Vagina (tissue), 2 donors: ENCODE data around the gene CDK15. TPM values are rescaled to one million over a fixed set of nuclear protein-coding genes. Genes with fewer than 3 reads are reported as not detected.

Source experiments
- DNase-seq, 2 donors: peaks; one replicate each; pipeline ENCODE4 v3.0.0-alpha.2; 2017; ENCODE audit errors: extremely low spot score in 2 of 2
- H3K27ac ChIP-seq: fragments of 200-600 bp; sonication (generic); one replicate; pipeline ENCODE4 v1.5.1; 2019
- H3K27me3 ChIP-seq: fragments of 200-600 bp; sonication (generic); one replicate; pipeline ENCODE4 v1.5.1; 2019
- H3K36me3 ChIP-seq, 2 donors: fragments of 200-600 bp; sonication (generic); one replicate each; pipeline ENCODE4 v1.5.1; 2017 to 2019
- H3K4me1 ChIP-seq: fragments of 200-600 bp; sonication (generic); one replicate; pipeline ENCODE4 v1.5.1; 2019
- H3K4me3 ChIP-seq, 2 donors: fragments of 200-600 bp; sonication (generic); 1 replicate in 1 of 2; 2 replicates in 1 of 2; pipeline ENCODE4 v1.5.1; 2016 to 2019
- H3K9me3 ChIP-seq: fragments of 200-600 bp; sonication (generic); one replicate; pipeline ENCODE4 v1.5.1; 2019
- CTCF ChIP-seq, 3 experiments: fragments of 450-650 bp in 2 of 3; fragments of 200-600 bp in 1 of 3; sonication (generic) in 1 of 3; IDR thresholded peaks; one replicate each; pipeline ENCODE4 v1.5.1; 2017 to 2019; ENCODE audit warnings: antibody characterized with exemption in 3 of 3, mild to moderate bottlenecking in 2 of 3, moderate library complexity in 2 of 3
- POLR2A ChIP-seq, 2 donors: fragments of 450-650 bp; IDR thresholded peaks; one replicate each; pipeline ENCODE4 v1.6.1; 2017; ENCODE audit warnings: antibody characterized with exemption in 2 of 2, mild to moderate bottlenecking in 2 of 2, moderate library complexity in 2 of 2
- POLR2AphosphoS5 ChIP-seq, 2 donors: sonication (generic); formaldehyde crosslinking; IDR thresholded peaks; one replicate each; pipeline ENCODE4 v1.9.0; 2017; ENCODE audit warnings: antibody characterized with exemption in 2 of 2, mild to moderate bottlenecking in 2 of 2, low read depth in 1 of 2; ENCODE audit not compliant: insufficient read depth in 1 of 2
- intact Hi-C: fragments of 100-400 bp; cut with DNase I; formaldehyde crosslinking; loops from one replicate; pipeline ENCODE4 v1.15.1; 2023
- total RNA-seq: library from RNA; depleted of rRNA; stranded (reverse); fragments of >200 nt; gene quantifications from one replicate; pipeline ENCODE4 v1.2.3, GENCODE V29; 2016

Gene CDK15
- total RNA-seq, 1 donor from 2014 or later: not detected

DNA sequence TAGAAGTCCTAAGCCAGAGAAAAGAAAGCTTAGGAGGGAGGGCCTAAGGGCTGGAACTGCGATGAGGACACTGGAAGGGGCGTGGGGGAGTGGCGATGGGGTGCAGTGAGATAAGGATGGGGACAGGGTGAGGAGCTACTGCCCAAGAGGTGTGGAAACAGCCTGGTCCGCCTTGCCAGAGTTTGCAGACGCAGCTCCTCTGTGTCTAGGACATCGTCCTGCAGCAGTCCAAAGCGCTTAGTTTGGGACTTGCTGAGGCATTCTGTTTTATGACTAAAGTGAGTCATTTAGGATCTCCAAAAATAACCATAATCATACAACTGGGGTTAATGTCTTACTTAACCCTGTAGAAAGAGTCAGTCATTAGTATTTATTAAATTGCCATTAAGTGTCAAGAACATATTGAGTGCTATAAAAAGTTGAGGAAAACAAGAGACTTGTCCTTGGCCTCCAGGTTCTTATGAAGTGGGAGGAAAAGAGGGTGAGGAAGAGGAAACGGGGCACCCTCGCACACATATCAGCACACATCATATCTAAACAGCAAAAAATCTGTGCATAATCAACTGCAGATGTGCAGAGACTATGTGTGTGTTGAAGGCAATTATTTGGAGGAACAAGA lies 74.8 kb downstream of the CDK15 start:
- H3K4me1 ChIP-seq: peaks cover 23% of the 10 kb centered on the region
- no peak overlapping the region for H3K4me3 ChIP-seq
- H3K27ac ChIP-seq: no peak overlapping the region
- no peaks in the 10 kb centered on the region for H3K9me3 ChIP-seq
- H3K27me3 ChIP-seq: no peaks in the 10 kb centered on the region
- no peaks in the 10 kb centered on the region for H3K36me3 ChIP-seq
- no peak for TF ChIP-seq POLR2AphosphoS5 (IDR thresholded peaks at IDR 0.05; ENCODE audit: insufficient read depth in 1 of 2, low read depth in 1 of 2)
- TF ChIP-seq CTCF (IDR thresholded peaks at IDR 0.05): no peak
- TF ChIP-seq POLR2A (IDR thresholded peaks at IDR 0.05): no peak
- no peak for DNase-seq
- intact Hi-C loops: loop anchor here (10.0 kb wide), 1 partner anchor 154 kb away; the partner anchor contains the start of gene FZD7

DNA sequence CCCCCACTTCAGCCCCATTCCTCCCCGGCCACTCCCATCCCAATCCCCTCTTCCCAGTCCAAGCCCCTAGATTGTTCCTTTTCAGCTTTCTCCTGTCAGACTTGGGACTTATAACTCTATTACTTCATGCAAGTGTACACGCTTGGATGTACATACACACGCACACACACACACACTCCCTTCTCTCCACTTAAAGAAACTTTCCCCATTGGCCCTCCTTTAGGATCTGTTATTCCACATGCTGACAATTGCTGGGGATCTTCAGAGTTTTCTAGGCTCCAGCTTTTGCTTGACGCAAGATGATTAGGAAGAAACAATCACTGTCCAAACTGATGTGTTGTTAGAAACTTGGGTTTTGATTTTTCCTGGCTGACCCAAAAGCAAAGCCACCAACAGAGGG lies 75.4 kb downstream of the CDK15 start:
- intact Hi-C loops: loop anchor here (10.0 kb wide), 1 partner anchor 153 kb away; the partner anchor contains the start of gene FZD7
- Histone ChIP-seq H3K27me3 (no peaks in the 10 kb centered on the region), H3K27ac (no peak overlapping the region), H3K36me3 (no peaks in the 10 kb centered on the region), H3K4me3 (no peak overlapping the region), H3K4me1 (peaks cover 23% of the 10 kb centered on the region), H3K9me3 (no peaks in the 10 kb centered on the region)
- DNase-seq: no peak
- TF ChIP-seq POLR2AphosphoS5 (IDR thresholded peaks at IDR 0.05; ENCODE audit: insufficient read depth in 1 of 2, low read depth in 1 of 2) (no peak), POLR2A (IDR thresholded peaks at IDR 0.05) (no peak), CTCF (IDR thresholded peaks at IDR 0.05) (no peak)

DNA sequence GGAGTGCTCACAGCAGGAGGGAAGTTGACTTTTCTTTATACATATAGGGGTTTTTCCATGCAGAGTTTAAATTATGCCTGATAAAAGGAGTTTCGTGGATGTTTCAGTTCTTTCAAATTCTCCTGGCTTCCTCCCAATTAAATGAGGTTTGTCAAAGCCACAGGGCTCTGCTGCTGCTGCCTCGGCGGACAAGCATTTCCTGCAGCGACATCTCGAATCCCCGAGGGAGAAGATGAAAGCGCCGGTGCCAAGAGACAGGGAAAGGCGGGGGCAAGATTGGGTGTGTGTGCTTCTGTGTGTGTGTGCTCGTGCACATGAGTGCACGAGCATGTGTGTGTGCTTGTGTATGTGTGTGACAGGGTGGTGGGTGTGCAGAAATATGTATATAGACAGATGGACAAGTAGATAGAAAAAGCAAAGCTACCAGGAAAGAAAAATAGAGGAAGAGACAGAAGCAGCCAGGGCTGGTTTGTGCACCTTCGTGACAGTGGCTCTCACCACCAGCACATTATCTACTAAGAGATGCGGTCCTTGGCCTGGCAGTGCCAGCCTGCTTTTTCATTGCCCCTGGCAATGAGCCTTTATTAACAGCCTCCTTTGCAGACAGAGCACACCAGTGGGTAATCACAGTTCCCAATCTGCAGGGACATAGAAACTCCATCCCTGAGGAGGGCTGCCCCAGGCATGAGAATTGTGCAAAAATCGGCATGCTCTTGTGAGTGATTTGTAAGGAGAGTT lies 76.2 kb downstream of the CDK15 start:
- no peak for TF ChIP-seq POLR2AphosphoS5 (IDR thresholded peaks at IDR 0.05; ENCODE audit: insufficient read depth in 1 of 2, low read depth in 1 of 2)
- TF ChIP-seq CTCF (IDR thresholded peaks at IDR 0.05): no peak
- TF ChIP-seq POLR2A (IDR thresholded peaks at IDR 0.05): no peak
- H3K4me3 ChIP-seq: no peak overlapping the region

DNA sequence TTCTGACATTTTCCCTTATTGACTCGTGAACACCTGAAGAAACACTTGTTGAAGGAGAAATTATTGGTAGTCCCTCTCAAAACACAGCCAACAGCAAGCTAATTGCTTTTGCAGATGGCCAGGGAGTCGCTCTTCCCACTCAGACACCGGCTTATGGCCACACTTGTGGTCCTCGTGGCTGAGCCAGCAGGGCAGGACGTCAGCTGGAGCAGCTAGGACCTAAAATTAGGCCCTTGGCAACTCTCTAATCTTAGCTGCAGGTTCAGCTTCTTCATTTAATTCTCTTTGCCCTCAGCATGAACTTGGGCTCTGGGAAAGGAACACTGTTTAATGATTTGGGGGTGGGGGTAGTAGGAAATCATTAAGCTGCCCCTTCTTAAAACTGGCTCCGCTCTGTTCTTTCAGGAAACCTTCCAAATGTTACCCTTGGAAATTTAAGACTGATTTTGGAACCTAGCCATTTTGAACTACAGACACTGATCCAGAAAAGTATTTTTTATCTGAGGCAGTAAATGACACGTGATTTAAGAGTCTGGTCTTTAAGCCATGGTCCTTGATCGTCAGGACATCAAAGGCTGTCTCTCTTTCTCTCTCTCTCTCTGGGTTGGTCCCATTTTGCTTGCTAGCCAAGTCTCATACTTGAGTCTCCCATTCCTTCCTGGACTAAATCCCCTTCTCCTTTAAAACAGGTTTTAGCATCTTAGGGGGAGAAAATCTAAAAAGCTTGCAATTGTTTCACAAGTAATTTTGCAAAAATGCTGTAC lies 77.5 kb downstream of the CDK15 start:
- no peaks in the 10 kb centered on the region for H3K36me3 ChIP-seq
- no peak overlapping the region for H3K4me3 ChIP-seq
- intact Hi-C loops: loop anchor here (10.0 kb wide), 1 partner anchor 151 kb away; the partner anchor contains the start of gene FZD7
- TF ChIP-seq POLR2A (IDR thresholded peaks at IDR 0.05): no peak
- no peak for TF ChIP-seq POLR2AphosphoS5 (IDR thresholded peaks at IDR 0.05; ENCODE audit: insufficient read depth in 1 of 2, low read depth in 1 of 2)
- TF ChIP-seq CTCF (IDR thresholded peaks at IDR 0.05): no peak
- H3K4me1 ChIP-seq: peaks cover 30% of the 10 kb centered on the region
- no peaks in the 10 kb centered on the region for H3K27me3 ChIP-seq
- no peaks in the 10 kb centered on the region for H3K9me3 ChIP-seq
- H3K27ac ChIP-seq: no peak overlapping the region
- DNase-seq: no peak

More for the DNA sequence above, 76.2 kb downstream of the CDK15 start:
- Histone ChIP-seq H3K4me1 (peaks cover 23% of the 10 kb centered on the region), H3K27me3 (no peaks in the 10 kb centered on the region), H3K27ac (no peak overlapping the region), H3K9me3 (no peaks in the 10 kb centered on the region), H3K36me3 (no peaks in the 10 kb centered on the region)
- DNase-seq: no peak
- intact Hi-C loops: loop anchor here (10.0 kb wide), 1 partner anchor 152 kb away; the partner anchor contains the start of gene FZD7
